K562 (cell line): ENCODE measurements around the gene COA7. TPM values are rescaled to one million over a fixed set of nuclear protein-coding genes. Genes with fewer than 3 reads are reported as not detected.
A peak's percentile ranks its signal among the peaks of the same experiment; 100 is the strongest.

ENCODE experiments used
- HDAC2 ChIP-seq: fragments of 450-650 bp; IDR thresholded peaks from 2 replicates; pipeline ENCODE4 v1.6.1; 2016; ENCODE audit warnings: mild to moderate bottlenecking
- polyA plus RNA-seq, 8 experiments: library from polyadenylated mRNA; depleted of rRNA in 4 of 8; stranded (reverse) in 5 of 8; unstranded in 3 of 8; fragments of >200 nt; fragmentation: Nextera tagmentation in 2 of 8; fragmentation: Illumina TruSeq in 1 of 8; extraction: Ambion mirVana in 2 of 8; extraction: Trizol in 1 of 8; gene quantifications; 2 replicates each; pipeline versions ENCODE4 v1.2.1 to v1.2.3, GENCODE V29; 2011 to 2014; ENCODE audit warnings: inconsistent platforms in 1 of 8, missing spikeins in 1 of 8
- total RNA-seq, 7 experiments: library from RNA; depleted of rRNA in 6 of 7; stranded (reverse); fragments of >200 nt in 6 of 7; fragmentation: Illumina TruSeq in 2 of 7; extraction: Trizol in 2 of 7; gene quantifications; 2 replicates each; pipeline versions ENCODE4 v1.2.1 to v1.2.3, GENCODE V29; 2011 to 2021; ENCODE audit warnings: low replicate concordance in 1 of 7
- TF ChIP-seq, protein P1 (sequence below): fragments of 450-650 bp; IDR thresholded peaks from 2 replicates; pipeline ENCODE4 v1.6.1; 2016; ENCODE audit warnings: mild to moderate bottlenecking, moderate library complexity
- TF ChIP-seq, protein P2 (sequence below): sonication (generic); formaldehyde crosslinking; IDR thresholded peaks from 2 replicates; pipeline ENCODE4 v1.4.0; 2020; ENCODE audit warnings: mild to moderate bottlenecking, missing genetic modification reagents

The COA7 gene
- total and polyA plus RNA-seq, 9 of the 15 experiments (the other 6 are each of a cell fraction or from before 2014, with no cell fraction given) = 19.4 to 82.8 (median 51.0) TPM

DNA sequence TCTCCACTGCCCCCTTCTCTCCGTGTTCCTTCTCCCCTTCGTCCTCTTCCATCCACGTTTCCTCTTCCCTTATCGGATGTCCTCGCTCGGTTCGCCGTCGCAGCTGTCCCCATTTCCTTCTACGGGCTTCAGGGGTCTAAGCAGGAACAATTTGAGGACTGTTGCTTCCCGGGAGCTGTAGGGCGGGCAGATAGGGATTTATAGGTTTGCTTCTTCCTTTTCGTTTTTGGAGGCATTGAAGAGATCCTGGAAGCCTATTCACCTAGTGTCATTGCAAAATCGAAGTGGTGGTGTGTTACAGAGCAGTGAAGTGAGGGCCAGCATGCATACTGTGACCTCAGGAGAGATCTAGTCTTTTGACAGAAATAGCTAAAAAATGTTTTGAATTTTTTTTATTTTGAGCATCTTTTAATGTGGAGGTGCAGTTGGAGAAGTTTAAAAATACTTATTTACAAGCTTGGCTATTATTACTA is 29.0 kb upstream of the COA7 start (continued):
- TF ChIP-seq, protein P1, sequence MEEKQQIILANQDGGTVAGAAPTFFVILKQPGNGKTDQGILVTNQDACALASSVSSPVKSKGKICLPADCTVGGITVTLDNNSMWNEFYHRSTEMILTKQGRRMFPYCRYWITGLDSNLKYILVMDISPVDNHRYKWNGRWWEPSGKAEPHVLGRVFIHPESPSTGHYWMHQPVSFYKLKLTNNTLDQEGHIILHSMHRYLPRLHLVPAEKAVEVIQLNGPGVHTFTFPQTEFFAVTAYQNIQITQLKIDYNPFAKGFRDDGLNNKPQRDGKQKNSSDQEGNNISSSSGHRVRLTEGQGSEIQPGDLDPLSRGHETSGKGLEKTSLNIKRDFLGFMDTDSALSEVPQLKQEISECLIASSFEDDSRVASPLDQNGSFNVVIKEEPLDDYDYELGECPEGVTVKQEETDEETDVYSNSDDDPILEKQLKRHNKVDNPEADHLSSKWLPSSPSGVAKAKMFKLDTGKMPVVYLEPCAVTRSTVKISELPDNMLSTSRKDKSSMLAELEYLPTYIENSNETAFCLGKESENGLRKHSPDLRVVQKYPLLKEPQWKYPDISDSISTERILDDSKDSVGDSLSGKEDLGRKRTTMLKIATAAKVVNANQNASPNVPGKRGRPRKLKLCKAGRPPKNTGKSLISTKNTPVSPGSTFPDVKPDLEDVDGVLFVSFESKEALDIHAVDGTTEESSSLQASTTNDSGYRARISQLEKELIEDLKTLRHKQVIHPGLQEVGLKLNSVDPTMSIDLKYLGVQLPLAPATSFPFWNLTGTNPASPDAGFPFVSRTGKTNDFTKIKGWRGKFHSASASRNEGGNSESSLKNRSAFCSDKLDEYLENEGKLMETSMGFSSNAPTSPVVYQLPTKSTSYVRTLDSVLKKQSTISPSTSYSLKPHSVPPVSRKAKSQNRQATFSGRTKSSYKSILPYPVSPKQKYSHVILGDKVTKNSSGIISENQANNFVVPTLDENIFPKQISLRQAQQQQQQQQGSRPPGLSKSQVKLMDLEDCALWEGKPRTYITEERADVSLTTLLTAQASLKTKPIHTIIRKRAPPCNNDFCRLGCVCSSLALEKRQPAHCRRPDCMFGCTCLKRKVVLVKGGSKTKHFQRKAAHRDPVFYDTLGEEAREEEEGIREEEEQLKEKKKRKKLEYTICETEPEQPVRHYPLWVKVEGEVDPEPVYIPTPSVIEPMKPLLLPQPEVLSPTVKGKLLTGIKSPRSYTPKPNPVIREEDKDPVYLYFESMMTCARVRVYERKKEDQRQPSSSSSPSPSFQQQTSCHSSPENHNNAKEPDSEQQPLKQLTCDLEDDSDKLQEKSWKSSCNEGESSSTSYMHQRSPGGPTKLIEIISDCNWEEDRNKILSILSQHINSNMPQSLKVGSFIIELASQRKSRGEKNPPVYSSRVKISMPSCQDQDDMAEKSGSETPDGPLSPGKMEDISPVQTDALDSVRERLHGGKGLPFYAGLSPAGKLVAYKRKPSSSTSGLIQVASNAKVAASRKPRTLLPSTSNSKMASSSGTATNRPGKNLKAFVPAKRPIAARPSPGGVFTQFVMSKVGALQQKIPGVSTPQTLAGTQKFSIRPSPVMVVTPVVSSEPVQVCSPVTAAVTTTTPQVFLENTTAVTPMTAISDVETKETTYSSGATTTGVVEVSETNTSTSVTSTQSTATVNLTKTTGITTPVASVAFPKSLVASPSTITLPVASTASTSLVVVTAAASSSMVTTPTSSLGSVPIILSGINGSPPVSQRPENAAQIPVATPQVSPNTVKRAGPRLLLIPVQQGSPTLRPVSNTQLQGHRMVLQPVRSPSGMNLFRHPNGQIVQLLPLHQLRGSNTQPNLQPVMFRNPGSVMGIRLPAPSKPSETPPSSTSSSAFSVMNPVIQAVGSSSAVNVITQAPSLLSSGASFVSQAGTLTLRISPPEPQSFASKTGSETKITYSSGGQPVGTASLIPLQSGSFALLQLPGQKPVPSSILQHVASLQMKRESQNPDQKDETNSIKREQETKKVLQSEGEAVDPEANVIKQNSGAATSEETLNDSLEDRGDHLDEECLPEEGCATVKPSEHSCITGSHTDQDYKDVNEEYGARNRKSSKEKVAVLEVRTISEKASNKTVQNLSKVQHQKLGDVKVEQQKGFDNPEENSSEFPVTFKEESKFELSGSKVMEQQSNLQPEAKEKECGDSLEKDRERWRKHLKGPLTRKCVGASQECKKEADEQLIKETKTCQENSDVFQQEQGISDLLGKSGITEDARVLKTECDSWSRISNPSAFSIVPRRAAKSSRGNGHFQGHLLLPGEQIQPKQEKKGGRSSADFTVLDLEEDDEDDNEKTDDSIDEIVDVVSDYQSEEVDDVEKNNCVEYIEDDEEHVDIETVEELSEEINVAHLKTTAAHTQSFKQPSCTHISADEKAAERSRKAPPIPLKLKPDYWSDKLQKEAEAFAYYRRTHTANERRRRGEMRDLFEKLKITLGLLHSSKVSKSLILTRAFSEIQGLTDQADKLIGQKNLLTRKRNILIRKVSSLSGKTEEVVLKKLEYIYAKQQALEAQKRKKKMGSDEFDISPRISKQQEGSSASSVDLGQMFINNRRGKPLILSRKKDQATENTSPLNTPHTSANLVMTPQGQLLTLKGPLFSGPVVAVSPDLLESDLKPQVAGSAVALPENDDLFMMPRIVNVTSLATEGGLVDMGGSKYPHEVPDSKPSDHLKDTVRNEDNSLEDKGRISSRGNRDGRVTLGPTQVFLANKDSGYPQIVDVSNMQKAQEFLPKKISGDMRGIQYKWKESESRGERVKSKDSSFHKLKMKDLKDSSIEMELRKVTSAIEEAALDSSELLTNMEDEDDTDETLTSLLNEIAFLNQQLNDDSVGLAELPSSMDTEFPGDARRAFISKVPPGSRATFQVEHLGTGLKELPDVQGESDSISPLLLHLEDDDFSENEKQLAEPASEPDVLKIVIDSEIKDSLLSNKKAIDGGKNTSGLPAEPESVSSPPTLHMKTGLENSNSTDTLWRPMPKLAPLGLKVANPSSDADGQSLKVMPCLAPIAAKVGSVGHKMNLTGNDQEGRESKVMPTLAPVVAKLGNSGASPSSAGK = peak; percentile 59; the same call in 1 of the 2 replicates
- no peak; the same call in 1 of the 2 replicates for TF ChIP-seq HDAC2
- TF ChIP-seq, protein P2, sequence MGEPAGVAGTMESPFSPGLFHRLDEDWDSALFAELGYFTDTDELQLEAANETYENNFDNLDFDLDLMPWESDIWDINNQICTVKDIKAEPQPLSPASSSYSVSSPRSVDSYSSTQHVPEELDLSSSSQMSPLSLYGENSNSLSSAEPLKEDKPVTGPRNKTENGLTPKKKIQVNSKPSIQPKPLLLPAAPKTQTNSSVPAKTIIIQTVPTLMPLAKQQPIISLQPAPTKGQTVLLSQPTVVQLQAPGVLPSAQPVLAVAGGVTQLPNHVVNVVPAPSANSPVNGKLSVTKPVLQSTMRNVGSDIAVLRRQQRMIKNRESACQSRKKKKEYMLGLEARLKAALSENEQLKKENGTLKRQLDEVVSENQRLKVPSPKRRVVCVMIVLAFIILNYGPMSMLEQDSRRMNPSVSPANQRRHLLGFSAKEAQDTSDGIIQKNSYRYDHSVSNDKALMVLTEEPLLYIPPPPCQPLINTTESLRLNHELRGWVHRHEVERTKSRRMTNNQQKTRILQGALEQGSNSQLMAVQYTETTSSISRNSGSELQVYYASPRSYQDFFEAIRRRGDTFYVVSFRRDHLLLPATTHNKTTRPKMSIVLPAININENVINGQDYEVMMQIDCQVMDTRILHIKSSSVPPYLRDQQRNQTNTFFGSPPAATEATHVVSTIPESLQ (CRISPR knock-in tag) = 0 out of 2 replicates have a peak, but pooled peaks have one; percentile 39
